GM23338 (cell line): Measurements from ENCODE around the gene JKAMP. TPM values are rescaled to one million over a fixed set of nuclear protein-coding genes. Genes with fewer than 3 reads are reported as not detected.

Experiments
- ATAC-seq: fragments of 200-7000 bp; cut with Tn5 transposase; 3 replicates; pipeline ENCODE4 v1.9.1; 2020
- DNase-seq: peaks from one replicate; pipeline ENCODE4 v3.0.0-alpha.2; 2015; ENCODE audit warnings: low spot score
- H2AFZ ChIP-seq: fragments of 200-600 bp; sonication (generic); 2 replicates; pipeline ENCODE4 v1.8.0; 2016; ENCODE audit warnings: antibody characterized with exemption, mild to moderate bottlenecking, moderate library complexity
- H3F3A ChIP-seq: fragments of 200-600 bp; sonication (generic); replicated peaks from 2 replicates; pipeline ENCODE4 v1.8.0; 2017; ENCODE audit warnings: antibody characterized with exemption, mixed run types, low read depth
- H3K27ac ChIP-seq: fragments of 200-600 bp; sonication (generic); 2 replicates; pipeline ENCODE4 v1.6.1; 2016; ENCODE audit warnings: low read depth
- H3K27me3 ChIP-seq: fragments of 200-600 bp; sonication (generic); 2 replicates; pipeline ENCODE4 v1.8.0; 2016; ENCODE audit warnings: mild to moderate bottlenecking, mixed run types, moderate library complexity; ENCODE audit not compliant: insufficient read depth
- H3K36me3 ChIP-seq: fragments of 200-600 bp; sonication (generic); 2 replicates; pipeline ENCODE4 v1.8.0; 2016; ENCODE audit warnings: mild to moderate bottlenecking; ENCODE audit not compliant: insufficient read depth
- H3K4me1 ChIP-seq: fragments of 200-600 bp; sonication (generic); 2 replicates; pipeline ENCODE4 v1.8.0; 2016; ENCODE audit warnings: mild to moderate bottlenecking, moderate library complexity; ENCODE audit not compliant: insufficient read depth
- H3K4me2 ChIP-seq: fragments of 200-600 bp; sonication (generic); 2 replicates; pipeline ENCODE4 v1.7.1; 2017; ENCODE audit warnings: mixed run types
- H3K4me3 ChIP-seq: fragments of 200-600 bp; sonication (generic); 2 replicates; pipeline ENCODE4 v1.6.1; 2016; ENCODE audit warnings: mixed run types
- H3K79me2 ChIP-seq: fragments of 200-600 bp; sonication (generic); replicated peaks from 2 replicates; pipeline ENCODE4 v1.8.0; 2017; ENCODE audit warnings: mild to moderate bottlenecking; ENCODE audit not compliant: insufficient read depth
- H3K9me2 ChIP-seq: fragments of 200-600 bp; sonication (generic); 2 replicates; pipeline ENCODE4 v1.8.0; 2017; ENCODE audit not compliant: insufficient read depth
- H4K20me1 ChIP-seq: fragments of 200-600 bp; sonication (generic); replicated peaks from 2 replicates; pipeline ENCODE4 v1.8.0; 2017; ENCODE audit warnings: mild to moderate bottlenecking; ENCODE audit not compliant: insufficient read depth
- H3K27ac Mint-ChIP-seq: 2 replicates; pipeline ENCODE4 v1.8.0; 2020; ENCODE audit warnings: inconsistent platforms, mild to moderate bottlenecking, moderate library complexity, mixed read lengths
- H3K27me3 Mint-ChIP-seq: 3 replicates; pipeline ENCODE4 v1.8.0; 2022; ENCODE audit warnings: low read depth, mild to moderate bottlenecking, moderate library complexity, mixed read lengths, inconsistent platforms; ENCODE audit not compliant: insufficient read depth, poor library complexity
- H3K36me3 Mint-ChIP-seq: 3 replicates; pipeline ENCODE4 v1.8.0; 2021; ENCODE audit warnings: low read depth, mild to moderate bottlenecking, inconsistent platforms, moderate library complexity, mixed read lengths
- H3K4me1 Mint-ChIP-seq: 3 replicates; pipeline ENCODE4 v1.8.0; 2020; ENCODE audit warnings: mild to moderate bottlenecking, inconsistent platforms, mixed read lengths
- H3K4me3 Mint-ChIP-seq: 3 replicates; pipeline ENCODE4 v1.8.0; 2021; ENCODE audit warnings: moderate library complexity, mild to moderate bottlenecking, inconsistent platforms, mixed read lengths
- H3K9me3 Mint-ChIP-seq: 3 replicates; pipeline ENCODE4 v1.8.0; 2020; ENCODE audit warnings: moderate library complexity, mild to moderate bottlenecking, inconsistent platforms, mixed read lengths
- CREB1 ChIP-seq: fragments of 250-450 bp; sonication (Bioruptor Pico); IDR thresholded peaks from 2 replicates; pipeline ENCODE4 v1.5.0; 2020; ENCODE audit warnings: low read depth, mild to moderate bottlenecking, moderate library complexity
- EZH2phosphoT487 ChIP-seq: fragments of 200-600 bp; sonication (generic); IDR thresholded peaks from one replicate; pipeline ENCODE4 v1.8.1; 2018; ENCODE audit warnings: antibody characterized with exemption; ENCODE audit not compliant: unreplicated experiment
- JUNB ChIP-seq: IDR thresholded peaks from one replicate; pipeline ENCODE4 v1.6.1; 2016; ENCODE audit warnings: antibody characterized with exemption; ENCODE audit not compliant: unreplicated experiment
- NANOG ChIP-seq: IDR thresholded peaks from 2 replicates; pipeline ENCODE4 v1.6.1; 2016; ENCODE audit warnings: antibody characterized with exemption, borderline replicate concordance
- POLR2AphosphoS5 ChIP-seq: IDR thresholded peaks from 2 replicates; pipeline ENCODE4 v1.6.1; 2016; ENCODE audit warnings: antibody characterized with exemption, low read depth
- polyA plus RNA-seq: library from polyadenylated mRNA; unstranded; fragments of >200 nt; fragmentation: Nextera tagmentation; extraction: Ambion mirVana; gene quantifications from 2 replicates; pipeline ENCODE4 v1.2.1, GENCODE V29; 2016
- total RNA-seq: library from RNA; depleted of rRNA; stranded (reverse); fragments of >200 nt; shearing (Covaris generic); gene quantifications from 2 replicates; pipeline ENCODE4 v1.2.3, GENCODE V29; 2014
- TF ChIP-seq, protein P1 (sequence below): fragments of 250-450 bp; sonication (Bioruptor Pico); IDR thresholded peaks from 2 replicates; pipeline ENCODE4 v1.5.0; 2020; ENCODE audit warnings: mild to moderate bottlenecking, moderate library complexity
- TF ChIP-seq, protein P2 (sequence below), 2 experiments: fragments of 200-600 bp in 1 of 2; sonication (generic) in 1 of 2; conservative IDR thresholded peaks; 2 replicates each; pipeline versions ENCODE4 v1.5.1 to v1.6.1; 2016 to 2017; ENCODE audit warnings: antibody characterized with exemption in 2 of 2, low read depth in 2 of 2, mild to moderate bottlenecking in 2 of 2, moderate library complexity in 1 of 2

Gene JKAMP
- total and polyA plus RNA-seq, 2 experiments from 2014 or later = 31.6 to 66.8 TPM

DNA sequence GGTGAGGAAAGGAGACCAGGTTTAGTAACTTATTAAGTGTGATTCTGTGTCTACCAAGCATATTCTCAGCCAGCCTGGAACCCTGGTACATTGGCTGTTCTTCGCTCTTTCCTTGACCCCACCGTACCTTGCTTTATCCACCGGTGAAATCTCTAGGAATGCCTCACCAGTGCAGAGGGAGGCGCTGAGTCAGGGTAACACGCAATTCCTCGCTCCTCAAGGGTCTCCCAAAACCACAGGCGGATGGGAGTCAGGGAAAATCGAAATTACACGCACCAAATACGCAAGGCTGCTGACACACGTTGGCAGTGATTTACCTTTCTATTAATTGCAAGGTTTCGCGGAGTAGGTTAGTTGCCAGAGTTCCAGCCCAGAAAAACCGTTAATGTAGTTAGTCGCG lies 954 bp upstream of the JKAMP start (continued):
- TF ChIP-seq, protein P1, sequence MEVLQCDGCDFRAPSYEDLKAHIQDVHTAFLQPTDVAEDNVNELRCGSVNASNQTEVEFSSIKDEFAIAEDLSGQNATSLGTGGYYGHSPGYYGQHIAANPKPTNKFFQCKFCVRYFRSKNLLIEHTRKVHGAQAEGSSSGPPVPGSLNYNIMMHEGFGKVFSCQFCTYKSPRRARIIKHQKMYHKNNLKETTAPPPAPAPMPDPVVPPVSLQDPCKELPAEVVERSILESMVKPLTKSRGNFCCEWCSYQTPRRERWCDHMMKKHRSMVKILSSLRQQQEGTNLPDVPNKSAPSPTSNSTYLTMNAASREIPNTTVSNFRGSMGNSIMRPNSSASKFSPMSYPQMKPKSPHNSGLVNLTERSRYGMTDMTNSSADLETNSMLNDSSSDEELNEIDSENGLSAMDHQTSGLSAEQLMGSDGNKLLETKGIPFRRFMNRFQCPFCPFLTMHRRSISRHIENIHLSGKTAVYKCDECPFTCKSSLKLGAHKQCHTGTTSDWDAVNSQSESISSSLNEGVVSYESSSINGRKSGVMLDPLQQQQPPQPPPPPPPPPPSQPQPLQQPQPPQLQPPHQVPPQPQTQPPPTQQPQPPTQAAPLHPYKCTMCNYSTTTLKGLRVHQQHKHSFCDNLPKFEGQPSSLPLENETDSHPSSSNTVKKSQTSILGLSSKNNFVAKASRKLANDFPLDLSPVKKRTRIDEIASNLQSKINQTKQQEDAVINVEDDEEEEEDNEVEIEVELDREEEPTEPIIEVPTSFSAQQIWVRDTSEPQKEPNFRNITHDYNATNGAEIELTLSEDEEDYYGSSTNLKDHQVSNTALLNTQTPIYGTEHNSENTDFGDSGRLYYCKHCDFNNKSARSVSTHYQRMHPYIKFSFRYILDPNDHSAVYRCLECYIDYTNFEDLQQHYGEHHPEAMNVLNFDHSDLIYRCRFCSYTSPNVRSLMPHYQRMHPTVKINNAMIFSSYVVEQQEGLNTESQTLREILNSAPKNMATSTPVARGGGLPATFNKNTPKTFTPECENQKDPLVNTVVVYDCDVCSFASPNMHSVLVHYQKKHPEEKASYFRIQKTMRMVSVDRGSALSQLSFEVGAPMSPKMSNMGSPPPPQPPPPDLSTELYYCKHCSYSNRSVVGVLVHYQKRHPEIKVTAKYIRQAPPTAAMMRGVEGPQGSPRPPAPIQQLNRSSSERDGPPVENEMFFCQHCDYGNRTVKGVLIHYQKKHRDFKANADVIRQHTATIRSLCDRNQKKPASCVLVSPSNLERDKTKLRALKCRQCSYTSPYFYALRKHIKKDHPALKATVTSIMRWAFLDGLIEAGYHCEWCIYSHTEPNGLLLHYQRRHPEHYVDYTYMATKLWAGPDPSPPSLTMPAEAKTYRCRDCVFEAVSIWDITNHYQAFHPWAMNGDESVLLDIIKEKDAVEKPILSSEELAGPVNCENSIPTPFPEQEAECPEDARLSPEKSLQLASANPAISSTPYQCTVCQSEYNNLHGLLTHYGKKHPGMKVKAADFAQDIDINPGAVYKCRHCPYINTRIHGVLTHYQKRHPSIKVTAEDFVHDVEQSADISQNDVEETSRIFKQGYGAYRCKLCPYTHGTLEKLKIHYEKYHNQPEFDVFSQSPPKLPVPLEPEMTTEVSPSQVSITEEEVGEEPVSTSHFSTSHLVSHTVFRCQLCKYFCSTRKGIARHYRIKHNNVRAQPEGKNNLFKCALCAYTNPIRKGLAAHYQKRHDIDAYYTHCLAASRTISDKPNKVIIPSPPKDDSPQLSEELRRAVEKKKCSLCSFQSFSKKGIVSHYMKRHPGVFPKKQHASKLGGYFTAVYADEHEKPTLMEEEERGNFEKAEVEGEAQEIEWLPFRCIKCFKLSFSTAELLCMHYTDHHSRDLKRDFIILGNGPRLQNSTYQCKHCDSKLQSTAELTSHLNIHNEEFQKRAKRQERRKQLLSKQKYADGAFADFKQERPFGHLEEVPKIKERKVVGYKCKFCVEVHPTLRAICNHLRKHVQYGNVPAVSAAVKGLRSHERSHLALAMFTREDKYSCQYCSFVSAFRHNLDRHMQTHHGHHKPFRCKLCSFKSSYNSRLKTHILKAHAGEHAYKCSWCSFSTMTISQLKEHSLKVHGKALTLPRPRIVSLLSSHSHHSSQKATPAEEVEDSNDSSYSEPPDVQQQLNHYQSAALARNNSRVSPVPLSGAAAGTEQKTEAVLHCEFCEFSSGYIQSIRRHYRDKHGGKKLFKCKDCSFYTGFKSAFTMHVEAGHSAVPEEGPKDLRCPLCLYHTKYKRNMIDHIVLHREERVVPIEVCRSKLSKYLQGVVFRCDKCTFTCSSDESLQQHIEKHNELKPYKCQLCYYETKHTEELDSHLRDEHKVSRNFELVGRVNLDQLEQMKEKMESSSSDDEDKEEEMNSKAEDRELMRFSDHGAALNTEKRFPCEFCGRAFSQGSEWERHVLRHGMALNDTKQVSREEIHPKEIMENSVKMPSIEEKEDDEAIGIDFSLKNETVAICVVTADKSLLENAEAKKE (CRISPR knock-in tag) = no peak
- no peak for TF ChIP-seq CREB1 (CRISPR knock-in tag)

DNA sequence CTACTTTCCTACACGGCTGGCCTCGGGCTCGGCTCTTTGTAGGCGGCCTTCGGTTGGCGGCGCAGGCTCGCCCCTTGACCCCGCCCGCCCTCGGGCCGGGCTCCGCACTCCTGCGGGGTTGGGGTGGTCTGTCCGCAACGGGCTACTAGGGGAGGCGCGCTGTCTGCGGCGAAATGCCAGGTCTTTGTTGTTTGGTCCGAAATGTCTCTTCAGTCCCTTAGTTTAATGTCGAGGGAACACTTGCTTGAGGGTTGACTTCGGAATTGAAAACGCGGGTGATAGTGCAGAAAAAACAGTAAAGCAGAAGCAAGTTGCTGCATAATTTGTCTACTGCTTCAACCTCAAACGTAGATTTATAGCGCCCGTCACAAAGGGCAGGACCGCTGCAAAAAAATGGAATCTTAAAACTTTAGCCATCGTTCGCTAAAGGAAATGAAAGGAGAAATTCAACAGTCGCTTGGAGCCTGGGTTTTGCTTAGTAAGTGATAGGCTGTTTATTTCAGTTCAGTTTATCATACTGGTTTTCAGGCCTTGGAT lies 390 bp downstream of the JKAMP start:
- H3K4me1 Mint-ChIP-seq = peaks cover 21% of the 10 kb centered on the region
- TF ChIP-seq POLR2AphosphoS5 = no peak
- no peak for TF ChIP-seq NANOG
- no peak for TF ChIP-seq CREB1 (CRISPR knock-in tag)
- no peak for TF ChIP-seq EZH2phosphoT487
- TF ChIP-seq JUNB = no peak
- TF ChIP-seq, protein P1 (CRISPR knock-in tag) = no peak
- TF ChIP-seq, protein P2, sequence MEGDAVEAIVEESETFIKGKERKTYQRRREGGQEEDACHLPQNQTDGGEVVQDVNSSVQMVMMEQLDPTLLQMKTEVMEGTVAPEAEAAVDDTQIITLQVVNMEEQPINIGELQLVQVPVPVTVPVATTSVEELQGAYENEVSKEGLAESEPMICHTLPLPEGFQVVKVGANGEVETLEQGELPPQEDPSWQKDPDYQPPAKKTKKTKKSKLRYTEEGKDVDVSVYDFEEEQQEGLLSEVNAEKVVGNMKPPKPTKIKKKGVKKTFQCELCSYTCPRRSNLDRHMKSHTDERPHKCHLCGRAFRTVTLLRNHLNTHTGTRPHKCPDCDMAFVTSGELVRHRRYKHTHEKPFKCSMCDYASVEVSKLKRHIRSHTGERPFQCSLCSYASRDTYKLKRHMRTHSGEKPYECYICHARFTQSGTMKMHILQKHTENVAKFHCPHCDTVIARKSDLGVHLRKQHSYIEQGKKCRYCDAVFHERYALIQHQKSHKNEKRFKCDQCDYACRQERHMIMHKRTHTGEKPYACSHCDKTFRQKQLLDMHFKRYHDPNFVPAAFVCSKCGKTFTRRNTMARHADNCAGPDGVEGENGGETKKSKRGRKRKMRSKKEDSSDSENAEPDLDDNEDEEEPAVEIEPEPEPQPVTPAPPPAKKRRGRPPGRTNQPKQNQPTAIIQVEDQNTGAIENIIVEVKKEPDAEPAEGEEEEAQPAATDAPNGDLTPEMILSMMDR (conservative IDR thresholded peaks at IDR 0.05; ENCODE audit: low read depth in 2 of 2) = no peak

More for the DNA sequence above, 390 bp downstream of the JKAMP start:
- Mint-ChIP-seq H3K9me3 (no peaks in the 10 kb centered on the region), H3K36me3 (peaks cover 21% of the 10 kb centered on the region), H3K4me3 (peak overlapping the region; percentile 98), H3K27me3 (peaks cover 2% of the 10 kb centered on the region), H3K27ac (peak overlapping the region; percentile 97)
- Histone ChIP-seq H3K36me3 (peaks cover 16% of the 10 kb centered on the region; the same call in 1 of the 2 replicates), H3K9me2 (no peaks in the 10 kb centered on the region), H3K27ac (peak overlapping the region; percentile 81), H3K79me2 (peaks cover 51% of the 10 kb centered on the region), H3K4me1 (peaks cover 9% of the 10 kb centered on the region), H3K4me2 (peak overlapping the region; percentile 75), H3F3A (no peaks in the 10 kb centered on the region), H3K27me3 (no peaks in the 10 kb centered on the region; the same call in 1 of the 2 replicates), H4K20me1 (peaks cover 12% of the 10 kb centered on the region; the same call in 1 of the 2 replicates), H2AFZ (peak overlapping the region; percentile 78; the same call in 1 of the 2 replicates), H3K4me3 (peak overlapping the region; percentile 80)
- peak; percentile 70 for ATAC-seq
- no peak for DNase-seq
